IPS DF 6.9 (cell line): ENCODE measurements around the gene SEM1.
"Not testable (repeated sequence)": the region's sequence is repeated elsewhere in the genome, so short reads cannot be mapped to it uniquely, and the experiment has no call there.

Source experiments
- DNase-seq: peaks from one replicate; pipeline ENCODE4 v3.0.0-alpha.2; 2013; ENCODE audit warnings: low read depth, low spot score
- H3K27ac ChIP-seq: one replicate; pipeline ENCODE4 v1.5.1; 2013; ENCODE audit warnings: low read length, control low read depth
- H3K27me3 ChIP-seq: 2 replicates; pipeline ENCODE4 v1.6.1; 2013; ENCODE audit warnings: mild to moderate bottlenecking, low read length; ENCODE audit not compliant: control insufficient read depth, insufficient read depth
- H3K36me3 ChIP-seq: 2 replicates; pipeline ENCODE4 v1.6.1; 2013; ENCODE audit warnings: low read length; ENCODE audit not compliant: control insufficient read depth, insufficient read depth
- H3K4me1 ChIP-seq: 2 replicates; pipeline ENCODE4 v1.6.1; 2013; ENCODE audit warnings: low read length; ENCODE audit not compliant: control insufficient read depth, insufficient read depth
- H3K4me3 ChIP-seq: 2 replicates; pipeline ENCODE4 v1.5.1; 2013; ENCODE audit warnings: mild to moderate bottlenecking, low read length
- H3K9me3 ChIP-seq: 2 replicates; pipeline ENCODE4 v1.6.1; 2013; ENCODE audit warnings: low read length, inconsistent platforms; ENCODE audit not compliant: control insufficient read depth, insufficient read depth
- WGBS: extraction: QIAGEN DNeasy Blood & Tissue Kit; methylation state at CpG from one replicate; pipeline ENCODE4 v1.1.7; 2013; ENCODE audit warnings: mixed read lengths, missing lambda C conversion rate; ENCODE audit not compliant: insufficient read length, insufficient coverage; 5-methylcytosine and 5-hydroxymethylcytosine counted together

The SEM1 gene

DNA sequence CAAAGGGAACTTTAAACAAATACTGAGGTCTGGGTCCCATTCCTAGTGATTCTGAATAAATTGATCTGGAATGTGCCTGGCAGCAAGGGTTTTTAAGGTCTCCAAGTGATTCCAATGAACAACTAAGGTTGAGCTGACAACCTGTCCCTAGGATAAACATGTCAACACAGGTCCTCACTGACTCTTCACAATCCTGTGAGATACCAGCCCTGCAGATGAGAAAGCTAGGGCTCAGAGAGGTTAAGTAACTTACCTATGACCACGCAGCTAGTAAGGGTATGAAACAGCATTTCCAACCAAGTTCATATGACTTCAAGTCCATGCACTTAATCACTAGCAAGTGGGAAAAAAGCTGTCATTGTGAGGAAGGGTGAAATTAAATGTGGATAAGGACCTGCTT lies 44.0 kb downstream of the SEM1 start:
- Histone ChIP-seq H3K27me3 (no peaks in the 10 kb centered on the region), H3K27ac (no peak overlapping the region), H3K4me3 (no peak overlapping the region), H3K4me1 (no peaks in the 10 kb centered on the region), H3K9me3 (no peaks in the 10 kb centered on the region), H3K36me3 (no peaks in the 10 kb centered on the region)
- no peak for DNase-seq
- WGBS, result no CpG with 5 or more reads among the region's 1 CpG

GRCh38 chr7:96664793-96665192 lies 44.9 kb downstream of the SEM1 start:
- WGBS, result no CpG with 5 or more reads among the region's 2 CpGs
- no peak overlapping the region for H3K4me3 ChIP-seq

GRCh38 chr7:96663871-96664445 lies 45.7 kb downstream of the SEM1 start:
- DNase-seq, result no peak
- H3K36me3 ChIP-seq, result no peaks in the 10 kb centered on the region
- no CpG with 5 or more reads among the region's 3 CpGs for WGBS
- no peaks in the 10 kb centered on the region for H3K27me3 ChIP-seq
- H3K4me3 ChIP-seq, result no peak overlapping the region
- no peaks in the 10 kb centered on the region for H3K4me1 ChIP-seq
- H3K9me3 ChIP-seq, result no peaks in the 10 kb centered on the region
- H3K27ac ChIP-seq, result no peak overlapping the region

More at GRCh38 chr7:96664793-96665192, 44.9 kb downstream of the SEM1 start:
- Histone ChIP-seq H3K4me1 (no peaks in the 10 kb centered on the region), H3K9me3 (no peaks in the 10 kb centered on the region), H3K27me3 (no peaks in the 10 kb centered on the region), H3K27ac (no peak overlapping the region), H3K36me3 (no peaks in the 10 kb centered on the region)
- DNase-seq, result no peak

DNA sequence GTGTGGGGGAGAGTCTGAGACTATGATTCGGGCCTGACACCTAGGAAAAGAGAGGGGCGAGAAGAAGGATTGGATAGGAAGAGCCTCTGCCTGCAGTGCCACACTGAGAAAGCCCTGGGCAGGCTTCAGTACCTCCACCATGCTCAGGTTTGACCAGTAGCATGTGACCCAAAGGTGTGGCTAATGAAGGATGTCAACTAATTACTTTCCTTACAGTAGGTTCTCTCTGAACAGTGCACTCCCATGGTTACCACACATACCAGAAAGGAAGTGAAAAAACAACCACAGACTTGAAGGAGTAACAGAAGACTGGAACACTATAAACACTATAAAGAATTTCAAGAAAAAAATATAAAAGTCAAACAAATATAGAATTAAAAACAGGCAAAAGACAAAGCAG lies 46.2 kb downstream of the SEM1 start:
- Histone ChIP-seq H3K27ac (no peak overlapping the region), H3K4me3 (no peak overlapping the region), H3K4me1 (no peaks in the 10 kb centered on the region), H3K9me3 (no peaks in the 10 kb centered on the region), H3K36me3 (no peaks in the 10 kb centered on the region), H3K27me3 (no peaks in the 10 kb centered on the region)
- DNase-seq, result no peak
- WGBS, result no CpG with 5 or more reads among the region's 2 CpGs

DNA sequence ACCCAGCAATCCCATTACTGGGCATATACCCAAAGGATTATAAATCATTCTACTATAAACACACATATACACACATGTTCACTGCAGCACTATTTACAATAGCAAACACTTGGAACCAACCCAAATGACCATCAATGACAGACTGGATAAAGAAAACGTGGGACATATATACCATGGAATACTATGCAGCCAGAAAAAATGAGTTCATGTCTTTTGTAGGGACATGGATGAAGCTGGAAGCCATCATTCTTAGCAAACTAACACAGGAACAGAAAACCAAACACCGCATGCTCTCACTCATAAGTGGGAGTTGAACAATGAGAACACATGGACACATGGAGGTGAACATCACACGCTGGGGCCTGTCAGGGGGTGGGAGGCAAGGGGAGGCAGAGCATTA lies 47.5 kb downstream of the SEM1 start:
- H3K4me3 ChIP-seq, H3K27me3 ChIP-seq, H3K4me1 ChIP-seq, H3K36me3 ChIP-seq, H3K9me3 ChIP-seq, DNase-seq, H3K27ac ChIP-seq: not testable (repeated sequence)
- no CpG with 5 or more reads among the region's 3 CpGs for WGBS

GRCh38 chr7:96658022-96658412 lies 51.6 kb downstream of the SEM1 start:
- H3K36me3 ChIP-seq, result no peaks in the 10 kb centered on the region
- no peak overlapping the region for H3K4me3 ChIP-seq
- H3K27me3 ChIP-seq, result no peaks in the 10 kb centered on the region; the same call in 1 of the 2 replicates
- no peak overlapping the region for H3K27ac ChIP-seq
- no peak for DNase-seq
- no peaks in the 10 kb centered on the region; the same call in 1 of the 2 replicates for H3K4me1 ChIP-seq
- WGBS, result no CpG with 5 or more reads among the region's 2 CpGs
- H3K9me3 ChIP-seq, result no peaks in the 10 kb centered on the region

GRCh38 chr7:96657347-96658021 lies 52.2 kb downstream of the SEM1 start:
- H3K27ac ChIP-seq, result no peak overlapping the region
- WGBS, result no CpG with 5 or more reads among the region's 7 CpGs
- no peaks in the 10 kb centered on the region; the same call in 1 of the 2 replicates for H3K27me3 ChIP-seq
- H3K9me3 ChIP-seq, result no peaks in the 10 kb centered on the region
- no peaks in the 10 kb centered on the region for H3K36me3 ChIP-seq
- no peaks in the 10 kb centered on the region; the same call in 1 of the 2 replicates for H3K4me1 ChIP-seq
- no peak for DNase-seq
- no peak overlapping the region for H3K4me3 ChIP-seq

- no peak overlapping the region for H3K4me3 ChIP-seq
- no CpG with 5 or more reads among the region's 2 CpGs for WGBS
- H3K4me1 ChIP-seq, result no peaks in the 10 kb centered on the region; the same call in 1 of the 2 replicates
- no peaks in the 10 kb centered on the region; the same call in 1 of the 2 replicates for H3K27me3 ChIP-seq
- no peak overlapping the region for H3K27ac ChIP-seq
- H3K9me3 ChIP-seq, result no peaks in the 10 kb centered on the region
- no peak for DNase-seq
- no peaks in the 10 kb centered on the region for H3K36me3 ChIP-seq
Measured at GRCh38 chr7:96655956-96656355, 53.7 kb downstream of the SEM1 start.

DNA sequence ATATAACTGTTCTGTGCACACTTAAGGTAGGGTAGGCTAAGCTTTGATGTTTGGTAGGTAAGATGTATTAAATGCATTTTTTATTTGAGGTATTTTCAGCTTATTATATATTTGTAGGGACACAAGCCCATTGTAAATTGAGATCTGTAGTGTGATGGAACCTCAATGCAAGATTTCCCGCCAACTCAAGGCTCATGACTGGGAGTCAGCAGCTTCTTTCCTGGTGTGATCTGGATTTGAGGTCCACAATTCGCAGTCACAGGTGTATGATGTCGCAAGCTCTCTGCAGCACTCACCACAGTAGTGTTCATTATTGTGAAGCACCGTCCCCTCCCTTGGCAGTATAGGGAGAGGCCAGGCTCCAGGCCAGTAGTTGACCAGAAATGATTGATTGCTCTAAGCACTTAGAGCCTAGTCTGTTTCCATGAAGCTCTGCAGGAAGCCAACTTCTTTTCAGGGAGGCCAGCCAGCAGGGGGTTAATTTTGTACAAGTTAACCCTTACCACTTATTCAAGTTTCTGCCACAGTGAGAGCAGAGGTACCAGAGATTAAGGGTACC lies 54.9 kb downstream of the SEM1 start:
- WGBS, result no CpG with 5 or more reads among the region's 4 CpGs
- no peak overlapping the region for H3K27ac ChIP-seq
- no peaks in the 10 kb centered on the region for H3K9me3 ChIP-seq
- H3K36me3 ChIP-seq, result no peaks in the 10 kb centered on the region
- H3K4me1 ChIP-seq, result no peaks in the 10 kb centered on the region; the same call in 1 of the 2 replicates
- no peak overlapping the region for H3K4me3 ChIP-seq
- no peak for DNase-seq
- H3K27me3 ChIP-seq, result no peaks in the 10 kb centered on the region; the same call in 1 of the 2 replicates

- Histone ChIP-seq H3K36me3 (no peaks in the 10 kb centered on the region), H3K9me3 (no peaks in the 10 kb centered on the region), H3K4me1 (no peaks in the 10 kb centered on the region; the same call in 1 of the 2 replicates), H3K27ac (no peak overlapping the region), H3K27me3 (no peaks in the 10 kb centered on the region), H3K4me3 (no peak overlapping the region)
- no CpG with 5 or more reads among the region's 1 CpG for WGBS
- no peak for DNase-seq
Measured at GRCh38 chr7:96649981-96650380, 59.7 kb downstream of the SEM1 start.
